SU-DHL-6 (cell line): ENCODE data around the gene NVL.

Experiments
- H2AFZ ChIP-seq: fragments of 200-600 bp; sonication (generic); 2 replicates; pipeline ENCODE4 v1.6.1; 2014; ENCODE audit warnings: low read depth, mild to moderate bottlenecking, moderate library complexity, mixed read lengths, antibody characterized with exemption, low read length; ENCODE audit not compliant: severe bottlenecking
- H3F3A ChIP-seq: fragments of 200-600 bp; shearing (Covaris generic); 2 replicates; pipeline ENCODE4 v1.6.0; 2016; ENCODE audit warnings: antibody characterized with exemption, mild to moderate bottlenecking; ENCODE audit not compliant: insufficient read depth
- H3K27ac ChIP-seq: fragments of 200-600 bp; sonication (generic); 2 replicates; pipeline ENCODE4 v1.5.1; 2016; ENCODE audit warnings: low read depth, mild to moderate bottlenecking, low read length, moderate library complexity, mixed read lengths
- H3K27me3 ChIP-seq: fragments of 200-600 bp; sonication (generic), shearing (Covaris generic); 2 replicates; pipeline ENCODE4 v1.6.0; 2014; ENCODE audit warnings: mild to moderate bottlenecking, low read length
- H3K36me3 ChIP-seq: fragments of 200-600 bp; sonication (generic); 2 replicates; pipeline ENCODE4 v1.6.1; 2014; ENCODE audit warnings: mild to moderate bottlenecking, low read length, mixed read lengths
- H3K4me2 ChIP-seq: fragments of 300-600, 200-600 bp; shearing (Covaris generic), sonication (generic); 2 replicates; pipeline ENCODE4 v1.6.0; 2014; ENCODE audit warnings: low read length, low read depth, mild to moderate bottlenecking; ENCODE audit not compliant: poor library complexity, severe bottlenecking
- H3K4me3 ChIP-seq: fragments of 200-600 bp; sonication (generic); 2 replicates; pipeline ENCODE4 v1.5.1; 2014; ENCODE audit warnings: antibody characterized with exemption, low read length, mild to moderate bottlenecking, mixed read lengths; ENCODE audit not compliant: insufficient read depth, poor library complexity, severe bottlenecking
- H3K79me2 ChIP-seq: fragments of 200-600 bp; sonication (generic); 2 replicates; pipeline ENCODE4 v1.6.1; 2014; ENCODE audit warnings: mild to moderate bottlenecking, low read length, moderate library complexity; ENCODE audit not compliant: insufficient read depth
- H3K9ac ChIP-seq: fragments of 200-600 bp; sonication (generic); 2 replicates; pipeline ENCODE4 v1.7.0; 2014; ENCODE audit warnings: mild to moderate bottlenecking, low read length
- H3K9me2 ChIP-seq: fragments of 200-600 bp; sonication (generic); replicated peaks from 2 replicates; pipeline ENCODE4 v1.6.1; 2014; ENCODE audit warnings: low read length; ENCODE audit not compliant: insufficient read depth
- H3K9me3 ChIP-seq: fragments of 200-600 bp; sonication (generic); 2 replicates; pipeline ENCODE4 v1.6.1; 2014; ENCODE audit warnings: low read length, mixed read lengths; ENCODE audit not compliant: insufficient read depth
- H4K20me1 ChIP-seq: fragments of 200-600 bp; sonication (generic); 2 replicates; pipeline ENCODE4 v1.6.1; 2014; ENCODE audit warnings: low read depth, mild to moderate bottlenecking, antibody characterized with exemption, low read length, moderate library complexity, mixed read lengths
- EZH2phosphoT487 ChIP-seq: fragments of 200-600 bp; sonication (generic), shearing (Covaris generic); conservative IDR thresholded peaks from 2 replicates; pipeline ENCODE4 v1.6.1; 2018; ENCODE audit warnings: mild to moderate bottlenecking, antibody characterized with exemption, low read length, moderate library complexity, mixed read lengths
- TF ChIP-seq, protein P1 (sequence below): fragments of 200-600 bp; sonication (generic); IDR thresholded peaks from one replicate; pipeline ENCODE4 v1.5.1; 2017; ENCODE audit warnings: antibody characterized with exemption, mild to moderate bottlenecking, low read length, moderate library complexity; ENCODE audit not compliant: insufficient read depth, poor library complexity, severe bottlenecking

The NVL gene

DNA sequence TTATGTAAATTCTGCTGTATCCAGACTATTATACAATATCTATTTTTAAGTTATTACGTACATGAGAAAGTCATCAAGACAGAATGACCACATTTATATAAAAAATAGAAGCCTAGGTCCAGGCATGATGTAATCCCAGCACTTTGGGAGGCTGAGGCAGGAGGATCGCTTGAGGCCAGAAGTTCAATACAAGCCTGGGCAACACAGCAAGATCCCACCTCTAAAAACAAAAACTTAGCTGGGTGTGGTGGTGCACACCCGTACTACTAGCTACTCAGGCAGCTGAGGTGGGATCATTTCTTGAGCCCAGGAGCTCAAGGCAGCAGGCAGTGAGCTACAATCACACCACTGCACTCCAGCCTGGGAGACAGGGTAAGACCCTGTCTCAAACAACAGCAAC lies 58.9 kb downstream of the NVL start:
- peaks cover 4% of the 10 kb centered on the region; the same call in 1 of the 2 replicates for H3K36me3 ChIP-seq
- H3K27ac ChIP-seq = no peak overlapping the region
- H3K79me2 ChIP-seq = no peaks in the 10 kb centered on the region
- H3K4me3 ChIP-seq = no peak overlapping the region
- H3K4me2 ChIP-seq = no peak overlapping the region
- H3F3A ChIP-seq = no peaks in the 10 kb centered on the region
- H3K27me3 ChIP-seq = no peaks in the 10 kb centered on the region
- H2AFZ ChIP-seq = no peak overlapping the region
- no peak overlapping the region for H3K9ac ChIP-seq
- no peaks in the 10 kb centered on the region for H3K9me2 ChIP-seq
- no peaks in the 10 kb centered on the region for H3K9me3 ChIP-seq
- no peak for TF ChIP-seq EZH2phosphoT487
- TF ChIP-seq, protein P1, sequence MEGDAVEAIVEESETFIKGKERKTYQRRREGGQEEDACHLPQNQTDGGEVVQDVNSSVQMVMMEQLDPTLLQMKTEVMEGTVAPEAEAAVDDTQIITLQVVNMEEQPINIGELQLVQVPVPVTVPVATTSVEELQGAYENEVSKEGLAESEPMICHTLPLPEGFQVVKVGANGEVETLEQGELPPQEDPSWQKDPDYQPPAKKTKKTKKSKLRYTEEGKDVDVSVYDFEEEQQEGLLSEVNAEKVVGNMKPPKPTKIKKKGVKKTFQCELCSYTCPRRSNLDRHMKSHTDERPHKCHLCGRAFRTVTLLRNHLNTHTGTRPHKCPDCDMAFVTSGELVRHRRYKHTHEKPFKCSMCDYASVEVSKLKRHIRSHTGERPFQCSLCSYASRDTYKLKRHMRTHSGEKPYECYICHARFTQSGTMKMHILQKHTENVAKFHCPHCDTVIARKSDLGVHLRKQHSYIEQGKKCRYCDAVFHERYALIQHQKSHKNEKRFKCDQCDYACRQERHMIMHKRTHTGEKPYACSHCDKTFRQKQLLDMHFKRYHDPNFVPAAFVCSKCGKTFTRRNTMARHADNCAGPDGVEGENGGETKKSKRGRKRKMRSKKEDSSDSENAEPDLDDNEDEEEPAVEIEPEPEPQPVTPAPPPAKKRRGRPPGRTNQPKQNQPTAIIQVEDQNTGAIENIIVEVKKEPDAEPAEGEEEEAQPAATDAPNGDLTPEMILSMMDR = no peak
- H4K20me1 ChIP-seq = no peaks in the 10 kb centered on the region

DNA sequence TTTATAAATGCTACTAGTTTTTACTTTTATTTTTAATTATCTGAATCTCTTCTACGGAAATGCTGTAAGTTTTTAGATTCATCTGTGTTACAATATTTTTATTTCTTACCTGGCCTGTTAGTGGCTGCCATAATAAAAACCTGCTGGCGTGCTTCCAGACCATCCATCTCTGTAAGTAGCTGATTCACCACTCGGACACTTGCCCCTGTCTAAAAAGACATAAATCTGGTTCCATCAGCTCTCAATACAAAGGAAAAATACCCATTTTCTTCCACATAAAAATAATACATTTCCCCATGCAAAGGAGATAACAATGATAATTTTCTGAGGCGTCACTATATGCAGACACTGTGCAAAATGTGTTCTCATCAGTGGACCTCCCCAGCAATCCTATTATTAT lies 62.0 kb downstream of the NVL start:
- Histone ChIP-seq H3K4me3 (no peak overlapping the region), H3K27me3 (no peaks in the 10 kb centered on the region), H3K36me3 (no peaks in the 10 kb centered on the region), H3F3A (no peaks in the 10 kb centered on the region), H3K4me2 (no peak overlapping the region), H3K9ac (no peak overlapping the region), H3K79me2 (no peaks in the 10 kb centered on the region), H3K9me3 (no peaks in the 10 kb centered on the region), H2AFZ (no peak overlapping the region), H3K9me2 (no peaks in the 10 kb centered on the region), H3K27ac (no peak overlapping the region), H4K20me1 (no peaks in the 10 kb centered on the region)
- TF ChIP-seq EZH2phosphoT487 = no peak

DNA sequence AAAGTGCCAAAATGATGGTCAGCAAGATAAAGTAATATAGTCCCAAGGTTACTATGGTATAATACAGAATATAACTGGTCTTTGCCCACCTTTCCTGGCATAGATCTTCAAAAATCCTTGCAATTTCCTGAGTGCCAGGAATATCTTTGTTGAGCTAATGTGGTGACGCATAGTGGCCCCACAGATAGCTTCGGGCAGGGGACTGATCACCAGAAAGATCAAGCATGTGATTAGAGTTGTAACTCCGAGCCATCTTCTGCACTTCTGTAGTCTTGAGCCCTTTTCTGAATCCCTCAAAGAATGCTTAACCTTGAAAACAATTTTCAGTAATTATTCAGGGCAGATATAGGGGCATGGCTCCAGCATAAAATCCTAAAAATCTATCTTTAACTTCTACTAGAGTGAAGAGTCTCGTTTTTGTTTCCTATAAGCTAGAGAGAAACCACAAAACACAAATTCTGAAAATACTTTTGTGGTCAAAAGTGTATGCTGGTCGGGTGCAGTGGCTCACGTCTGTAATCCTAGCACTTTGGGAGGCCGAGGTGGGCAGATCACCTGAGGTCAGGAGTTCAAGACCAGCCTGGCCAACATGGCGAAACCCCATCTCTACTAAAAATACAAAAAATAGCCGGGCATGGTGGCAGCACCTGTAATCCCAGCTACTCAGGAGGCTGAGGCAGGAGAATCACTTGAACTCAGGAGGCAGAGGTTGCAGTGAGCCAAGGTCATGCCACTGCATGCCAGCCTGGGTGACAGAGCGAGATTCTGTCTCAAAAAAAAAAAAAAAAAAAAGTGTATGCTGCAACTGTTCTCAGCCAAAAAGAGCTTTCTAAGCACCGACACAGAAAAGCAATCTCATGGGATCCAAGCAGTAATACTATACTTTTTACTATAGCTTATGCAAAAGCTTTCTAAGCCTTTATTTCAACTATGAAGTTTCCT lies 62.8 kb downstream of the NVL start:
- no peaks in the 10 kb centered on the region for H3K9me3 ChIP-seq
- H3F3A ChIP-seq = no peaks in the 10 kb centered on the region
- TF ChIP-seq, protein P1 = no peak
- no peak for TF ChIP-seq EZH2phosphoT487
- no peaks in the 10 kb centered on the region for H4K20me1 ChIP-seq
- H3K79me2 ChIP-seq = no peaks in the 10 kb centered on the region
- no peak overlapping the region for H3K27ac ChIP-seq
- no peak overlapping the region for H3K9ac ChIP-seq
- H3K27me3 ChIP-seq = no peaks in the 10 kb centered on the region
- no peak overlapping the region for H3K4me2 ChIP-seq
- no peak overlapping the region for H2AFZ ChIP-seq
- no peaks in the 10 kb centered on the region for H3K36me3 ChIP-seq
- H3K9me2 ChIP-seq = no peaks in the 10 kb centered on the region
- no peak overlapping the region for H3K4me3 ChIP-seq
